Measurements from ENCODE around the gene PDE11A. TPM values are rescaled to one million over a fixed set of nuclear protein-coding genes. Genes with fewer than 3 reads are reported as not detected.

Gene PDE11A
- total and polyA plus RNA-seq, 2 experiments from 2014 or later = 0.08 to 0.73 TPM

- TF ChIP-seq CTCF (conservative IDR thresholded peaks at IDR 0.05; ENCODE audit: low read depth in 2 of 2) (no peak), ETS1 (IDR thresholded peaks at IDR 0.05) (no peak), EZH2 (IDR thresholded peaks at IDR 0.05; ENCODE audit: low read depth, unreplicated experiment) (no peak), JUNB (IDR thresholded peaks at IDR 0.05; ENCODE audit: unreplicated experiment) (no peak), NANOG (IDR thresholded peaks at IDR 0.05; ENCODE audit: borderline replicate concordance) (no peak)
These were observed 178.7 kb downstream of the PDE11A start (continued) for GRCh38 chr2:177893880-177894279.

- H3K4me3 Mint-ChIP-seq = no peak overlapping the region
- DNase-seq (ENCODE audit: low spot score) (no peak), ATAC-seq (no peak)
- H3K4me1 Mint-ChIP-seq = peaks cover 30% of the 10 kb centered on the region
- Histone ChIP-seq H3K36me3 (ENCODE audit: insufficient read depth) (no peaks in the 10 kb centered on the region), H3K9me2 (ENCODE audit: insufficient read depth) (no peaks in the 10 kb centered on the region), H3K4me1 (ENCODE audit: insufficient read depth) (peaks cover 20% of the 10 kb centered on the region), H3F3A (replicated peaks; ENCODE audit: low read depth) (no peaks in the 10 kb centered on the region), H3K4me3 (no peak overlapping the region), H3K27ac (ENCODE audit: low read depth) (no peak overlapping the region), H4K20me1 (replicated peaks; ENCODE audit: insufficient read depth) (no peaks in the 10 kb centered on the region), H2AFZ (no peak overlapping the region), H3K4me2 (no peak overlapping the region), H3K79me2 (replicated peaks; ENCODE audit: insufficient read depth) (no peaks in the 10 kb centered on the region), H3K27me3 (ENCODE audit: insufficient read depth) (no peaks in the 10 kb centered on the region)
- H3K27me3 Mint-ChIP-seq (ENCODE audit: insufficient read depth, low read depth, poor library complexity) = no peaks in the 10 kb centered on the region
- H3K9me3 Mint-ChIP-seq = no peaks in the 10 kb centered on the region
- H3K27ac Mint-ChIP-seq = no peak overlapping the region
- no peaks in the 10 kb centered on the region for H3K36me3 Mint-ChIP-seq (ENCODE audit: low read depth)
- no peak for TF ChIP-seq POLR2AphosphoS5 (IDR thresholded peaks at IDR 0.05; ENCODE audit: low read depth)
- no peak for TF ChIP-seq NANOG (IDR thresholded peaks at IDR 0.05; ENCODE audit: borderline replicate concordance)
- no peak for TF ChIP-seq JUNB (IDR thresholded peaks at IDR 0.05; ENCODE audit: unreplicated experiment)
- no peak for TF ChIP-seq CTCF (conservative IDR thresholded peaks at IDR 0.05; ENCODE audit: low read depth in 2 of 2)
- no peak for TF ChIP-seq ETS1 (IDR thresholded peaks at IDR 0.05)
- no peak for TF ChIP-seq REST (IDR thresholded peaks at IDR 0.05; ENCODE audit: unreplicated experiment)
- TF ChIP-seq ZNF331 (CRISPR knock-in tag; IDR thresholded peaks at IDR 0.05; ENCODE audit: low read depth) = no peak
These were observed 181.0 kb downstream of the PDE11A start for GRCh38 chr2:177891533-177891932.
